T-helper 2 cell treated with Interferon-gamma antibody and Interleukin-4, amounts not matched to agents 5 μg/mL and 100 μg/mL, for 36 hours (primary cell): ENCODE results near the gene PNMA6F.

Experiments used
- DNase-seq: peaks from one replicate; pipeline ENCODE4 v3.0.0; 2021; ENCODE audit warnings: low spot score
- H3K27ac Mint-ChIP-seq: one replicate; pipeline ENCODE4 v1.8.0; 2021; ENCODE audit warnings: mild to moderate bottlenecking, mixed read lengths
- H3K27me3 Mint-ChIP-seq: one replicate; pipeline ENCODE4 v1.8.0; 2021; ENCODE audit warnings: low read depth, mixed read lengths
- H3K36me3 Mint-ChIP-seq: one replicate; pipeline ENCODE4 v1.8.0; 2021; ENCODE audit warnings: low read depth, mixed read lengths
- H3K4me1 Mint-ChIP-seq: one replicate; pipeline ENCODE4 v1.8.0; 2021; ENCODE audit warnings: low read depth, mixed read lengths
- H3K4me3 Mint-ChIP-seq: one replicate; pipeline ENCODE4 v1.8.0; 2022; ENCODE audit warnings: mild to moderate bottlenecking, moderate library complexity, mixed read lengths
- H3K9me3 Mint-ChIP-seq: one replicate; pipeline ENCODE4 v1.8.0; 2021; ENCODE audit warnings: mixed read lengths

PNMA6F gene

GRCh38 chrX:153319295-153320046 is 2.1 kb downstream of the PNMA6F start:
- H3K4me3 Mint-ChIP-seq: no peak overlapping the region
- no peaks in the 10 kb centered on the region for H3K4me1 Mint-ChIP-seq
- no peaks in the 10 kb centered on the region for H3K36me3 Mint-ChIP-seq
- no peak for DNase-seq
- H3K27ac Mint-ChIP-seq: no peak overlapping the region
- no peaks in the 10 kb centered on the region for H3K9me3 Mint-ChIP-seq
- H3K27me3 Mint-ChIP-seq: peaks cover 28% of the 10 kb centered on the region

DNA sequence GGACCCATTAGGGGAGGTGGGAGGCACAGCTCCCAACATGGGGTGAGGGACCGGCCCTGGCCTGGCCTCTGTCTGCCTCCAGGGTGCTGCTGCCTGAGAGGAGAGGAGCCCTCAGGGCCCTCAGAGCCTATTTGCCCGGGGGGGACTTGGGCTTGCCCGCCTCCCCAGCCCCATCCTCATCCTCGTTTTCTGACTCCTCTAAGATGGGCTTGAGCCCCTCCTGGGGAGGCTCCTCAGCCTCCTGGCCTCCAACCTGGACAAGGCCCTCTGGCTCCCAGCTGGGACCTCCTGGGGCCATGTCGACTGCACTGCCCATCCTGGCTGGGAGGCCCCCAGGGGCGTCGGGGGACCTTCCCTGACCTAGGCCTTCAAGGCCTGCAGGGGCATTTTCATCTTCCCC is 2.8 kb downstream of the PNMA6F start:
- Mint-ChIP-seq H3K4me1 (no peaks in the 10 kb centered on the region), H3K36me3 (no peaks in the 10 kb centered on the region), H3K27me3 (peaks cover 22% of the 10 kb centered on the region), H3K27ac (no peak overlapping the region), H3K9me3 (no peaks in the 10 kb centered on the region), H3K4me3 (no peak overlapping the region)
- DNase-seq: no peak

- H3K27me3 Mint-ChIP-seq: peaks cover 18% of the 10 kb centered on the region
- no peaks in the 10 kb centered on the region for H3K4me1 Mint-ChIP-seq
- H3K4me3 Mint-ChIP-seq: no peak overlapping the region
- H3K36me3 Mint-ChIP-seq: no peaks in the 10 kb centered on the region
- H3K9me3 Mint-ChIP-seq: no peaks in the 10 kb centered on the region
- no peak for DNase-seq
- H3K27ac Mint-ChIP-seq: no peak overlapping the region
Observed at GRCh38 chrX:153317996-153318722, 3.4 kb downstream of the PNMA6F start.

- no peak overlapping the region for H3K27ac Mint-ChIP-seq
- H3K4me3 Mint-ChIP-seq: no peak overlapping the region
- H3K27me3 Mint-ChIP-seq: peaks cover 14% of the 10 kb centered on the region
- H3K4me1 Mint-ChIP-seq: no peaks in the 10 kb centered on the region
- no peaks in the 10 kb centered on the region for H3K36me3 Mint-ChIP-seq
- H3K9me3 Mint-ChIP-seq: no peaks in the 10 kb centered on the region
- DNase-seq: no peak
Observed at GRCh38 chrX:153317306-153317705, 4.3 kb downstream of the PNMA6F start.

GRCh38 chrX:153312842-153313241 is 8.7 kb downstream of the PNMA6F start:
- no peak overlapping the region for H3K4me3 Mint-ChIP-seq
- no peaks in the 10 kb centered on the region for H3K27me3 Mint-ChIP-seq
- H3K9me3 Mint-ChIP-seq: no peaks in the 10 kb centered on the region
- no peaks in the 10 kb centered on the region for H3K4me1 Mint-ChIP-seq
- no peak overlapping the region for H3K27ac Mint-ChIP-seq
- DNase-seq: no peak
- no peaks in the 10 kb centered on the region for H3K36me3 Mint-ChIP-seq

GRCh38 chrX:153312041-153312440 is 9.5 kb downstream of the PNMA6F start:
- no peak overlapping the region for H3K27ac Mint-ChIP-seq
- H3K4me3 Mint-ChIP-seq: no peak overlapping the region
- no peaks in the 10 kb centered on the region for H3K27me3 Mint-ChIP-seq
- no peak for DNase-seq
- no peaks in the 10 kb centered on the region for H3K9me3 Mint-ChIP-seq
- H3K4me1 Mint-ChIP-seq: no peaks in the 10 kb centered on the region
- H3K36me3 Mint-ChIP-seq: no peaks in the 10 kb centered on the region

DNA sequence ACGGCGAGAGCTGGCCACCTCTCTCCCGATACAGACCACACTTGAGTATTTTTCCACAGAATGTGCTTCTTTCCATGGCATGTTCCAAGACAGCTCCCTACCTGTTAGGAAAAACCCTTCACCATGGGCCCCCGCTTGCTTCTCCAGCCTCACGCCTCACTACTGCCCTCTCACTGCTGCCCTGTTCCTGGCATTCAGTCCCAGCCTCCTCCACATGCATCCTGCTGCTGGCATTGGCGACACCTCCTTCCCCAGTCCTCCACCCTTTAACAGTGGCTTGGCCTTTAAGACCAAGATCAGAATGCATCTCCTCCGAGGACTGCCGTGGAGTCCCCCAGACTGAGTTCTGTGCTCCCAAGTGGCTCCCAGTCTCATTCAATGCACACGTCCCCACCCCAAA is 10.7 kb downstream of the PNMA6F start:
- H3K27me3 Mint-ChIP-seq: peaks cover 2% of the 10 kb centered on the region
- H3K27ac Mint-ChIP-seq: no peak overlapping the region

DNA sequence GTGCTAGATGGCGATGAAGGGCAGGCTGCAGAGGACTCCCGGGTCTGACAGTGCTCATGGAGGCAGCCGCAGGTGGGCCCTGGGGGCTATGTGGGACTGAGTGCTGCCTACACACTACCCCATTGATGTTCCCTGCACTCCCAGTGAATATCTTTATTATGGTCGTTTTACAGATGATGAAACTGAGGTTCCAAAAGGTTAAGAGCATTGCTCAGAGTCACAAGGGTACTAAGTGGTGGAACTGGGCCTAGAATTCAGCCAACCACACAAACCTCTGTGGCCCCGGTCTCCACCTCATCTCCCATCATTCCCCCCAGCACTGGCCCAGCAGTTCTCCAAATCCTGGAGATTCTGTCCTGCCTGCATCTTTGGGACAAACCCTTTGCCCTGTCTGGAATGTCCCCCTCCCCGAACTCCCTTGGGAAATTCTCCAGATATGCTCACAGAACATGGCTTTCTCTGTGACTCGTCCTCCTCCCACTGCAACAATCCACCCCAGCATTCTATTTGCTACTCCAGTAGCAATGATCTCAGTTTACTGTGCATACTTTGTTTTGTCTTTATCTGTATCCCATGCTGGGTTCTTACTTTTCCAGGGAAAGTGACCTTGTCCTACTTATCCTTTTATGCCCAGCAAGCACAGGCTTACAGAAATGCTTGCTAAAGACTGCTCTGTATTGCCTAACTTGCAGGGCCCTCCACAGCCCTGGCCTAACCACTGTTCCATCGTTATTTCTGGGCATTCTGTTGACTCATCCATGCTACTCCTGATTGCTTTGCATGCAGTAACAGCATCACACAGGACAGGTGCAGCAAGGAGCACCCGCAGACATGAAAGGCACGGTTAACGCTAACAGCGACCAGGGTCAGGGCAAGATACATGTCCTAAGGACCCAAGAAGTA is 14.0 kb downstream of the PNMA6F start:
- Mint-ChIP-seq H3K27ac (no peak overlapping the region), H3K36me3 (no peaks in the 10 kb centered on the region), H3K27me3 (peaks cover 26% of the 10 kb centered on the region), H3K4me3 (no peak overlapping the region), H3K9me3 (no peaks in the 10 kb centered on the region), H3K4me1 (peaks cover 4% of the 10 kb centered on the region)
- no peak for DNase-seq

More for the DNA sequence above, 10.7 kb downstream of the PNMA6F start:
- DNase-seq: no peak
- Mint-ChIP-seq H3K4me3 (no peak overlapping the region), H3K9me3 (no peaks in the 10 kb centered on the region), H3K36me3 (no peaks in the 10 kb centered on the region), H3K4me1 (no peaks in the 10 kb centered on the region)

- H3K27me3 Mint-ChIP-seq: peaks cover 29% of the 10 kb centered on the region
- H3K36me3 Mint-ChIP-seq: no peaks in the 10 kb centered on the region
- H3K4me1 Mint-ChIP-seq: peaks cover 4% of the 10 kb centered on the region
- H3K4me3 Mint-ChIP-seq: no peak overlapping the region
- no peaks in the 10 kb centered on the region for H3K9me3 Mint-ChIP-seq
- H3K27ac Mint-ChIP-seq: no peak overlapping the region
- no peak for DNase-seq
Observed at GRCh38 chrX:153306527-153307115, 14.9 kb downstream of the PNMA6F start.

DNA sequence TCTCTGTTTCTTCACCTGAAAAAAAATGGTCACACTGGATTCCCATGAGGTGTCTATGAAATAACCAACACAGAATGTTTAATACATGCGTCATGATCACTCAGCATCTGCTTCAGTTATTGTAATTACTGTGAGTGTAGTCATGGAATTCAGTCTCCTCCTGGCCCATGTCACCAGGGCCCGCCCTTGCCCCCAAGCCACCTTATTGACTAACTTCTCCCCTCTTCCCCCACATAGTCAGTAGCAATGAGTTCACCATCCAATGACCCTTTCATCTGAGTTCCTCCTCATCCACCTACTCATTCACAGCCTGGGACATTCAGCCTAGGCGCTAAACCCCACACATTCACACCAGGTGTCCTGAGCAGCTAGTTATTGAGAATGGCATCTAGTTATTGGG is 15.6 kb downstream of the PNMA6F start:
- no peak overlapping the region for H3K4me3 Mint-ChIP-seq
- no peaks in the 10 kb centered on the region for H3K36me3 Mint-ChIP-seq
- no peak overlapping the region for H3K27ac Mint-ChIP-seq
- DNase-seq: no peak
- H3K9me3 Mint-ChIP-seq: no peaks in the 10 kb centered on the region
- H3K27me3 Mint-ChIP-seq: peaks cover 32% of the 10 kb centered on the region
- peaks cover 4% of the 10 kb centered on the region for H3K4me1 Mint-ChIP-seq

GRCh38 chrX:153304988-153305736 is 16.4 kb downstream of the PNMA6F start:
- Mint-ChIP-seq H3K27me3 (peaks cover 35% of the 10 kb centered on the region), H3K27ac (no peak overlapping the region), H3K4me3 (no peak overlapping the region), H3K9me3 (no peaks in the 10 kb centered on the region), H3K36me3 (no peaks in the 10 kb centered on the region), H3K4me1 (peaks cover 4% of the 10 kb centered on the region)
- DNase-seq: no peak

GRCh38 chrX:153303276-153304262 is 18.0 kb downstream of the PNMA6F start:
- Mint-ChIP-seq H3K4me1 (peaks cover 4% of the 10 kb centered on the region), H3K4me3 (no peak overlapping the region), H3K9me3 (no peaks in the 10 kb centered on the region), H3K27ac (no peak overlapping the region), H3K27me3 (peaks cover 40% of the 10 kb centered on the region), H3K36me3 (no peaks in the 10 kb centered on the region)
- DNase-seq: no peak
